MM.1S (cell line): ENCODE results near the gene PIGP.

ENCODE experiments used
- CTCF ChIP-seq: fragments of 300-600 bp; sonication (generic); IDR thresholded peaks from 2 replicates; pipeline ENCODE4 v1.5.1; 2016; ENCODE audit warnings: antibody characterized with exemption, low read length, mixed read lengths
- EZH2 ChIP-seq: fragments of 300-600 bp; sonication (generic); optimal IDR thresholded peaks from 2 replicates; pipeline ENCODE3; 2017; ENCODE audit warnings: low read depth, mild to moderate bottlenecking, antibody characterized with exemption, low read length, mixed read lengths
- EZH2phosphoT487 ChIP-seq: fragments of 300-600 bp; sonication (generic); IDR thresholded peaks from 2 replicates; pipeline ENCODE4 v1.6.1; 2018; ENCODE audit warnings: antibody characterized with exemption, low read length

- TF ChIP-seq CTCF (no peak), EZH2 (no peak), EZH2phosphoT487 (no peak)
These were observed 12.6 kb downstream of the PIGP start for GRCh38 chr21:37060296-37060695.
